IMR-90 (cell line): ENCODE data around the gene ANO2.

Experiments used
- CEBPB ChIP-seq: IDR thresholded peaks from 2 replicates; pipeline ENCODE4 v1.6.1; 2012; ENCODE audit warnings: low read depth, low read length, improper control_type of control experiment
- CHD1 ChIP-seq: IDR thresholded peaks from 2 replicates; pipeline ENCODE4 v1.6.1; 2012; ENCODE audit warnings: low read depth, low read length, improper control_type of control experiment
- CTCF ChIP-seq: conservative IDR thresholded peaks from 2 replicates; pipeline ENCODE4 v1.5.1; 2012; ENCODE audit warnings: mild to moderate bottlenecking, low read depth, low read length, improper control_type of control experiment
- MAFK ChIP-seq: IDR thresholded peaks from 2 replicates; pipeline ENCODE4 v1.6.1; 2012; ENCODE audit warnings: low read depth, low read length, improper control_type of control experiment
- MAZ ChIP-seq: IDR thresholded peaks from 2 replicates; pipeline ENCODE4 v1.6.1; 2012; ENCODE audit warnings: low read depth, mild to moderate bottlenecking, low read length, improper control_type of control experiment, moderate library complexity, borderline replicate concordance
- POLR2A ChIP-seq: IDR thresholded peaks from 2 replicates; pipeline ENCODE4 v1.6.1; 2012; ENCODE audit warnings: mild to moderate bottlenecking, low read depth, low read length
- TF ChIP-seq, protein P1 (sequence below): fragments of 150-350 bp; IDR thresholded peaks from 2 replicates; pipeline ENCODE4 v1.6.1; 2016; ENCODE audit warnings: low read depth, mild to moderate bottlenecking, low read length, moderate library complexity, borderline replicate concordance

DNA sequence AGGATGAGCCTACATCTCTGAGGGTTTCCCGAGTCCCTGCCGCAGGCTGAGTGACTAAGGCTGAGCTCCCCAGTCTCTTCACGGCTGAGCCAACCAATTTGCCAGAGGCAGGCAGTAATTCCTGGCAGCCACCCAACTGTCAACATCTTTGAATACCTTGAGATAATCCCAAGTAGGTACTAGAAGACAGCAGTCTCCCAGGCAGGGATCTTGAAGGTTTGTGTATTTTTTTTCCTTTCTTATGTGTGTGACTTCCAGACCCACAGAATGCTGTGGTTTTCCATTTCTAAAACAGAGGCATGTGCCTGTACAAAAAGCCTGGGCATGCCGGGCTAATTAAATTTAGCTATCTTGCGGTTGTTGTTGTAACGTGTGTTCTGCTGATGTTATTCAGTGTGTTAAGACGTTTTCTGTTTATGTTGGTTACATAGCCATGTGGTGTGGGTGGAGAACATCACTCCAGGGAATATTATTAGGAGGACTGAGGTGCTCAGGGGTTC lies 155.5 kb downstream of the ANO2 start:
- TF ChIP-seq CTCF, result no peak
- TF ChIP-seq CHD1, result no peak
- TF ChIP-seq POLR2A, result no peak
- TF ChIP-seq, protein P1, sequence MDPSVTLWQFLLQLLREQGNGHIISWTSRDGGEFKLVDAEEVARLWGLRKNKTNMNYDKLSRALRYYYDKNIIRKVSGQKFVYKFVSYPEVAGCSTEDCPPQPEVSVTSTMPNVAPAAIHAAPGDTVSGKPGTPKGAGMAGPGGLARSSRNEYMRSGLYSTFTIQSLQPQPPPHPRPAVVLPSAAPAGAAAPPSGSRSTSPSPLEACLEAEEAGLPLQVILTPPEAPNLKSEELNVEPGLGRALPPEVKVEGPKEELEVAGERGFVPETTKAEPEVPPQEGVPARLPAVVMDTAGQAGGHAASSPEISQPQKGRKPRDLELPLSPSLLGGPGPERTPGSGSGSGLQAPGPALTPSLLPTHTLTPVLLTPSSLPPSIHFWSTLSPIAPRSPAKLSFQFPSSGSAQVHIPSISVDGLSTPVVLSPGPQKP, result no peak
- no peak for TF ChIP-seq MAFK
- TF ChIP-seq CEBPB, result no peak
- no peak for TF ChIP-seq MAZ
